Measurements from ENCODE around the gene CES3.

DNA sequence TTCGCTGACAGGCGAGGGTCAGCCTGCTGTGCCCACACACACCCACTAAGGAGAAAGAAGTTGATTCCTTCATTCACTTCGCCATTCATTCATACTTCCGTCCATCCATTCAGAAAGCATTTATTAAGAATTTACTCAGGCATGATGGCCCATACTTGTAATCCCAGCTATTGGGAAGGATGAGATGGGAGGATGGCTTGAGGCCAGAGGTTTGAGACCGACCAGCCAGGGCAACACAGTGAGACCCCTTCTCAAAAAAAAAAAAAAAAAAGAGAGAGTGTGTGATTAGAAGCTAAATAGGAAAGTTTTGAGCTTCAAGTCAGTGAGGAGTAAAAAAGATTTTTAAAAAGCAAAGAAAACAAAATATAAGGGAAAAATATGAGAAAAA, 17.0 kb upstream of the CES3 start:
- TF ChIP-seq YY1 (IDR thresholded peaks at IDR 0.05; ENCODE audit: insufficient read depth, insufficient read length) (no peak), ZNF274 (IDR thresholded peaks at IDR 0.05; ENCODE audit: low read depth, low read length) (no peak), SUZ12 (IDR thresholded peaks at IDR 0.05; ENCODE audit: extremely low read depth, insufficient read depth, insufficient read length) (no peak)
